ENCODE measurements around the gene SERPINA6.

SERPINA6 gene

GRCh38 chr14:94345344-94346064 lies 22.4 kb upstream of the SERPINA6 start:
- Histone ChIP-seq H4K20me1 (ENCODE audit: control insufficient read depth, insufficient read depth, low read depth, low read length) (no peaks in the 10 kb centered on the region), H3K4me3 (ENCODE audit: low read length) (no peak overlapping the region), H3K79me2 (ENCODE audit: control insufficient read depth, low read length) (no peaks in the 10 kb centered on the region), H3K9me2 (replicated peaks; ENCODE audit: control insufficient read depth, low read length) (no peaks in the 10 kb centered on the region), H3F3A (ENCODE audit: control insufficient read depth, insufficient read depth) (no peaks in the 10 kb centered on the region), H3K27me3 (ENCODE audit: control insufficient read depth, low read length) (peaks cover 38% of the 10 kb centered on the region), H3K4me2 (ENCODE audit: low read length) (no peak overlapping the region), H3K27ac (ENCODE audit: low read depth, low read length) (no peak overlapping the region), H3K36me3 (ENCODE audit: control insufficient read depth, low read length) (no peaks in the 10 kb centered on the region), H3K9me3 (ENCODE audit: control insufficient read depth, insufficient read depth, low read length) (no peaks in the 10 kb centered on the region), H3K4me1 (ENCODE audit: control insufficient read depth, low read length) (peaks cover 25% of the 10 kb centered on the region)
- TF ChIP-seq EZH2phosphoT487 (IDR thresholded peaks at IDR 0.05; ENCODE audit: borderline replicate concordance, low read length) (no peak), CTCF (IDR thresholded peaks at IDR 0.05; ENCODE audit: low read depth, low read length, poor library complexity, severe bottlenecking) (no peak)

GRCh38 chr14:94344389-94344788 lies 21.3 kb upstream of the SERPINA6 start:
- no peaks in the 10 kb centered on the region for H4K20me1 ChIP-seq (ENCODE audit: control insufficient read depth, insufficient read depth, low read depth, low read length)
- no peaks in the 10 kb centered on the region for H3F3A ChIP-seq (ENCODE audit: control insufficient read depth, insufficient read depth)
- H3K4me2 ChIP-seq (ENCODE audit: low read length) = no peak overlapping the region
- H3K4me1 ChIP-seq (ENCODE audit: control insufficient read depth, low read length) = peaks cover 25% of the 10 kb centered on the region
- H3K9me2 ChIP-seq (replicated peaks; ENCODE audit: control insufficient read depth, low read length) = no peaks in the 10 kb centered on the region
- H3K9me3 ChIP-seq (ENCODE audit: control insufficient read depth, insufficient read depth, low read length) = no peaks in the 10 kb centered on the region
- TF ChIP-seq CTCF (IDR thresholded peaks at IDR 0.05; ENCODE audit: low read depth, low read length, poor library complexity, severe bottlenecking) (no peak), EZH2phosphoT487 (IDR thresholded peaks at IDR 0.05; ENCODE audit: borderline replicate concordance, low read length) (no peak)
- H3K27ac ChIP-seq (ENCODE audit: low read depth, low read length) = no peak overlapping the region
- peaks cover 38% of the 10 kb centered on the region for H3K27me3 ChIP-seq (ENCODE audit: control insufficient read depth, low read length)
- no peaks in the 10 kb centered on the region for H3K79me2 ChIP-seq (ENCODE audit: control insufficient read depth, low read length)
- H3K36me3 ChIP-seq (ENCODE audit: control insufficient read depth, low read length) = no peaks in the 10 kb centered on the region
- H3K4me3 ChIP-seq (ENCODE audit: low read length) = no peak overlapping the region

GRCh38 chr14:94343238-94344005 lies 20.3 kb upstream of the SERPINA6 start:
- H3K9me3 ChIP-seq (ENCODE audit: control insufficient read depth, insufficient read depth, low read length) = no peaks in the 10 kb centered on the region
- TF ChIP-seq CTCF (IDR thresholded peaks at IDR 0.05; ENCODE audit: low read depth, low read length, poor library complexity, severe bottlenecking) (no peak), EZH2phosphoT487 (IDR thresholded peaks at IDR 0.05; ENCODE audit: borderline replicate concordance, low read length) (no peak)
- H3K27ac ChIP-seq (ENCODE audit: low read depth, low read length) = no peak overlapping the region
- H3K36me3 ChIP-seq (ENCODE audit: control insufficient read depth, low read length) = no peaks in the 10 kb centered on the region
- H3K4me2 ChIP-seq (ENCODE audit: low read length) = no peak overlapping the region
- no peak overlapping the region for H3K4me3 ChIP-seq (ENCODE audit: low read length)
- H3K9me2 ChIP-seq (replicated peaks; ENCODE audit: control insufficient read depth, low read length) = no peaks in the 10 kb centered on the region
- H4K20me1 ChIP-seq (ENCODE audit: control insufficient read depth, insufficient read depth, low read depth, low read length) = no peaks in the 10 kb centered on the region
- no peaks in the 10 kb centered on the region for H3F3A ChIP-seq (ENCODE audit: control insufficient read depth, insufficient read depth)
- peaks cover 38% of the 10 kb centered on the region for H3K27me3 ChIP-seq (ENCODE audit: control insufficient read depth, low read length)
- H3K4me1 ChIP-seq (ENCODE audit: control insufficient read depth, low read length) = peaks cover 25% of the 10 kb centered on the region
- no peaks in the 10 kb centered on the region for H3K79me2 ChIP-seq (ENCODE audit: control insufficient read depth, low read length)
